NCI-H2107 treated with DMSO at 0.1 percent for 48 hours (cell line): ENCODE measurements around the gene ANKIB1.

ENCODE experiments used
- DNase-seq: peaks from one replicate; lab custom pipeline; 2025; ENCODE audit not compliant: unreplicated experiment; lab: John Stamatoyannopoulos, UW

ANKIB1 gene

DNA sequence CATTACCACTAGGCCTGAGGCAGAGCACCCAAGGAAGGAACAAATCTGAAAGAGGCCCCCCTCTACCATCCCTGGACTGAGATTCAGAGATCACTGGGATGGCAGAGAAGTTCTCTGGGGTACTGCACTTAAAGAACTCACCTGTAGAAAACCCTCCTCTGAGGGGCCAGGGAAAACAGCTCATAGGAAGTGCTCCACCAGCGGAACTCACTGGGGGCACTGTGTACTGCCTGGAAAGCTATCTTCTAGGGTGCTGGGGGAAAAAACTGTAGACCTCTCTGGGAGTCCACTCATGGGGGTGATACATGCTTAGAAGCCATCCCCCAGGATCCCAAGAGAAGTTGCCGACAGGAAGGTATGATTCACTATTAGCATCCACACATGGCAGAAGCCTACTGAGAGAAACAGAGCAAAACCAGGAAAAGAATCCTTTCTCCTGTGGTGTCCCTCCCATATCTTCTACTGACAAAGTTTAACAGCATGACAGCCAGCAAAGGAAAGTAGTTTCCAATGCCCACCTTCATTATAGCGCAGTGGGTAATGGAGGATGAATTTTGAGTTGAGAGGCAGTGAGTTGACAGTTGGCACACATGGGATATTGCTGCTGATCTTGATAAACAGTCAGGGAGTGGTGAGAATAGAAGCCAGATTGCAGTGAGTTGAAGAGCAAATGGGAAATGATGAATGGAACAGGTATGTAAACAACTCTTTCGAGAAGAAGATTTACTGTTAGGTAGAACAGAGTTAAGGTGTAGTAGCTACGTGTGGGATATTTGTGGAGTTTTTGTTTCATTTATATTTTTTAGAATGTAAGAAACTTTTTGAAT is 20.9 kb downstream of the ANKIB1 start:
- DNase-seq = no peak

DNA sequence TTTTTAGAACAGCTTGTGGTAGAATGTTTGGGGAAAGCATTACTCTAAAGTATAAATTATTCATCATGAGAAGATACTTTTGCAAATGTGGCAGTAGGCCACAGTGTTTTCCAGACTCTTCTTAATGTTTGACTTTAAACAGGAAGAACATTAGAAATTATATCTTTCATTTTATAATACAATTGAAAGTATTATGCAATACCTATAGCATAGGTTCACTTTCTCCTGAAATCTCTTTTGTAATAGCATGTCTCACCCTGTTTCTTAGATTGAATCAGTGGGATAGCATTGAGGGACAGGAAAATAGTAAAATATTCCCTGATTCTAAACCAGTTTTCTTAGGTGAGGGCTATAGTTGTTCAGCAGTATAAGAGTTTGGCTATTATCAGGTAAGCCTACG is 23.1 kb downstream of the ANKIB1 start:
- no peak for DNase-seq

DNA sequence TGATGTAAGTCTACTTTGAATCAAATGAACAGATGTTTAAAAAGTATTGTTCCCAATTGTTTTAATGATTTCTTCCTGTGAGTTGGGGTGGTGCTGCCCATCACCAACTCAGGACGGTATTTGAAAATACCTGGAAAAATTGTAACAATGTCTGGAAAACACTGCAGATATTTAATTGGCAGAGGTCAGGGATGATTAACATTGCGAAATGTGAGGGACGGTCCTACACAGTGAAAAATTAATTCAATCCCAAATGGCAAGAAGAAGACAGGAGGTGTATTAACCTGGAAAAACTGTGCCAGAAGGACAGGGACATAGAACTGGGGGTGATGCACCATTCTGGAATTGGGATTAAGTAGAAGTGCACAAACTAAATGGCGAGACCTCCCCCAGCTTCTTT is 29.6 kb downstream of the ANKIB1 start:
- no peak for DNase-seq

DNA sequence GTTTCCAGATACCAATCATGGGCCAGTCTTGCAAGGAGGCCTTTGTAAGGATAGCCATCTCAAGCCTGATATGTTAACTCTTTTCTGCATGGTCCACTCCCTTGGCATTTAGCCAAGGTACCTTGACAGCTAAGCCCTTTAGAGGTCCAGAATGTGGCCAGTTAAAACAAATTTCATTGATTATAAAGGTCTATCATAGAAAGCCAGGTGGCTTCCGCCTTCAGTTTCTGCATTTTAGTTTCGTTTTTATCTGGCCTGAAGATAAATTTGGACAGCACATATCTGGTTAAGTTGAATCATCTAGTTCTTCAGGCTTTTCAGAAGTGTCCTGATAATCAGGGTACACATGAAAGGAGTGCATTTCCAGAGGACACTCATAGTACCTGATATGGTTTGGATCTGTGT is 30.7 kb downstream of the ANKIB1 start:
- no peak for DNase-seq

DNA sequence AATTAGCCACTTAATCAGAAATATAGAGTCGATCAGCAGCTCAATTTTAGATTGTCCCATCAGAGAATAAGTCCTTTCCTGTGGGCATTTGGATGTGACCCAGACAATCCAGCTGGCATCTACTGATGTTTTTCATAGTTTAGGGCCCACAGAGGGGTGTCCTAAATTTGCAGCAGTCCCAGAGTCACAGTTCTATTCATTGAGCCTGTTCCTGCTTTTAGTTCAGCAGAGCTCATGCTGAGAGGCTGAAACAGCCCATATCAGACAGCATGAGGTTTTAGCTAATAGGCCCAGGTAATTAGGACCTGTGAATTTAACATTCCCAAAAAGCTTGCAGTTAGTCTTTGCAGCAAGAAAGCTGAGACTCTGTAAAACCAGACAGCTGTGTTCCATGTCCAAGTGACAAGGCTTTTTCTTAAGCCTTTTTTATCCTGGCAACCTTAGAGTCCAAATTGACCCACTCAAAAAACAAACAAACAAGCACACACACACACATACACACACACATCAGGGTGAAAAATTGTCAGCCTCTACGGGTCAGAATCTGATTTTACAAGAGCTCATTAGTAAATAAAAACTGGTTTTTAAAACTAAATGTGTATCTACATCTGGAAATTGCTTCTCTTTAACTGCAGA is 33.7 kb downstream of the ANKIB1 start:
- no peak for DNase-seq

DNA sequence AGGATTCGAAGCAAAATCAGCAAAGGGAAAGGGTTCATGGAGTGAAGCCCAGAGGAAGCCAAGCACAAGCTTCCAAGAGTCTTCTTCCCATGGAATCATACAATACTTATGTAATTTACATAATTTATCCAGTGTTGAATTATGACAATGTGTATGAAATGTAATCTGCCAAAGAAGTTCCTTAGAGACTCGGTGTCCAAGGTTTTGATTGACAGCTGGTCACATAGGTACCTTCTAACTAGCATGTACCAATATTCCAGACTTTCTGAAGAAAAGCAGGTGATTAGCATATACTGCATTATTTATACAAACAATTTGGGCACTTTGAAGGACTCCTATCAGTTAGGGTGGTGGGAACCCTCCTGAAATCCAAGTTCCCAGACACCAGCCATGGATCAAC is 35.3 kb downstream of the ANKIB1 start:
- no peak for DNase-seq

DNA sequence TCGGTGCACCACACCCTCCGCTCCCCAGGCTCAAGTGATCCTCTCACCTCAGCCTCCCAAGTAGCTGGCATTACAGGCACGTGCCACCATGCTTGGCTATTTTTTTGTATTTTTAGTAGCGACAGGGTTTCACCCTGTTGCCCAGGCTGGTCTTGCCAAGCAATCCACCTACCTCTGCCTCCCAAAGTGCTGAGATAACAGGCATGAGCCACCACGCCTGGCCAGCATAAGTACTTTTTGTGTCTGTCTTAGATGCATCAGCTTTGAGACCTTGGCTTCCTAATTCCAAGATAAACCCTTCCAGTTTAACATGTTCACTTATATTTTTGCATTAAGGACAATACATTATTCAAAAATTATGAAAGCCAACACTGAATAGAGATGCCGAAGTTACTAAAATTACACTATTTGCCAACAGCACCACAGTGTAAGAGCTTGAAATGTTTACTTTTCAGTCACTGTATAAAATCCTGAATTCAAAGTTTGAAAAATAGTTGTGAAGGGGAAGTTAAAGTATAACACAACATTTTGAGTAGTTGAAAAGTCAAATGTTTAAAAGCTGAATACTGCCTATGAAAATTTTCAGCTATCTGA is 36.5 kb downstream of the ANKIB1 start:
- DNase-seq = no peak

DNA sequence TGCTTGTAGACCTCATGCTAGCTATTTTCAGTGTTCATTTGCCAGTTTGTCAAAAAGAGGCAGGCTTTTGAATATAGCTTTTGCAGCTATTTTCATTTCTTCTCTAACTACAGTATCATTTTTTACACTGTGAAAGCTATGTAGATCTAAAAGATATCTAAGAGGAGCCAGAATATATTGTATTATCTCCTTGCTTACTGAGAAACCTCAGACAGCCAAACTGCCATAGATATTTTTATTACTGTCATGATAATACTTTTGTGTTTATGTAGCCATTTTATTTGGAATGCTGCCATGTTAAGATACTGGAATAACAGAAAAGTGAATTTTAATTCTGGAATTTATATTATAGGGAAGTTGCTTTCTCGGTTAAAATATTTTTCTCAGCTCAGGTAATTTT is 37.2 kb downstream of the ANKIB1 start:
- DNase-seq = no peak

DNA sequence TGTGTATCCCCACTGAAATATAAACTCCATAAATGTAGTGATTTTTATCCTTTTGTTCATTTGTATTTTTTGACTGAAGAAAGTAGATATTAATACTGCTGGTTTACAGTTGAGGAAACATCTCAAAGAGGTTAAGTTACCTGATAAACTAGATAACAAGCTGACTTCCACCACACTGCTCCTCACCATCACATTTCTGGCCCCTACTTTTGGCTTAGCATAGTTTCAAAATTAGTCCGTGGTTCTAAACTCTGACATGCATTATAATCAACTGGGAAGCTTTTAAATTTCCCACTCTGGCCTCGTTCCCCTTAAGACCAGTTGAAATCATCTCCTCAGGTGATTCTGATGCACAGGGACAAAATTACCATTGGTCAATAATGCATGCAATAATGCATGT is 43.5 kb downstream of the ANKIB1 start:
- DNase-seq = no peak

DNA sequence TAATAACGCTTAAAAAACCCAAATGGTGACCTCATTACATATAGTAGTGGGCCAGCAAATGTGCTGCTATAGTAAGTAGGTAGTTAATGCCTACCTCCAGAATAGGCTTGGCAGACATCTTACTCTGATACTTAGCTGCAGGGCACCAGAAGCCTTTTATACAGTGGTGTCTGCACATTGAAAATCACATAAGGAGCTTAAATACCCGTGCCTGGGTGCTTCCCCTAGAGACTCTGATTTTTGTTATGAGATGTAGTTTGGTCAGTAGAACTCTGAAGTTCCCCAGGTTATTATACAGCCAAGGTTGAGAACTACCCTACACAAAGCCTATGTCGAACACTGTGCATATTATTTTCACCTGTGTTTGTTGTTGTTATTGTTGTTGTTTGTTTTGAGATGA is 47.2 kb downstream of the ANKIB1 start:
- no peak for DNase-seq

DNA sequence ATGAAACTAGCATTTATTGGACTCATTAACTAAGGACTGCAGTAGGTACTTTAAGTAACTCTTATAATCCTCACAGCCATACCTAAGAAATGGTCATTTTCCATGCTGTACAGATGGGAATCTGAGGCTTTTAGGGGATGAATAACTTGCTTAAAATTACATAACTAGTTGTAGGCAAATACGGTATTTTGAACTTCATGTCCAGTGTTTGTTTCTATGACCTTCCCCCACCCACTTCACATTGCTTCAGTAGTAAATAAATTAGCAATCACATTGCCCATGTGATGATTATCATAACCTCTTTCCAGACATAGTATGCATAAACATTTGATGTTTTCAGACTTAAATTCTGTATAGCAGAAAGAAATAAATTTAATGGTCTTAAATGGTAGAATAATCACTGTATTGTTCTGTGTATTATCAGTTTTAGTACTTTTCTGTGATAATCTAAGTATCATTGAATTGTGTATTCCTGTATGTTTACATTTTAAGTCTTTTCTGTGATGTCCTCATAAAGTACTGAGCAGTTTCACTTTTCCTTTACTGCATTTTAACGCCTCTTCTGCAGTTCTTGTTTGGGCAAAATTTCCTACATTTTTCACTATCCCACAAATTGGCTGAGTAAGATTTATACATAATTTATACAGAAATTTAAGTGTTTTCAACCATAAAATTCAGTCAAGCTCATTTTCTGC is 48.3 kb downstream of the ANKIB1 start:
- DNase-seq = no peak

DNA sequence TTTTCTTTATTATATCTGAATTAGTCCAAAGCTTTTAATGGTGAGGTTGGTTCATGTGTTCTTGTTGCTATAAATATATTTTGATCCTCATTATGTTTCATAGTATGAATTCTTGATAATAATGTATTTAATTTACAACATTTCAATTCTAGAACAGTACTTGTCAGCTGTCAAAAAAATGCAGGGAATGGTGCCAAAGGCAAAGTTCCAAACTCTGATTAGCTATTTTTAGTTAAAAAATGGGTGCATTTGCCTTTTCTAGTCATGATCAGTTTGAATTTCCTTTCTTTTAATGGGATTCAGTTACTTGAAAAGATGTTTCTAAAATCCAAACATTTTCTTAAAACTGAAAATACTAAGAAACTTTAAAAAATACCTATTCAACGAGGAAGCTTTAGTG is 49.6 kb downstream of the ANKIB1 start:
- no peak for DNase-seq

DNA sequence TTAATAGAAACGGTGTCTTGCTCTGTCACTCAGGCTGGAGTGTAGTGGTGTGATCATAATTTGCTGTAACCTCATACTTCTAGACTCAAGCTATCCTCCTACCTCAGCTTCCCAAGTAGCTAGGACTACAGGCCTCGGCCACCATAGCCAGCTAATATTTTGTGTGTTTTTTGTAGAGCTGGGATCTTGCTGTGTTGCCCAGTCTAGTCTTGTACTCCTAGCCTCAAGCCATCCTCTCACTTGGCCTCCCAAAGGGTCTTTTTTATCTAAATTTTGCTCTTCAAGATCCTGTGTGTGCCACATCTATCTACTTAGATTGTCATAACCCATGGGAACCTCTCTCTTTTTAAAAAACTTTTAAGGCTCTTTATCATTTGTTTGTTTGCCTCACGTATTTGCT is 50.5 kb downstream of the ANKIB1 start:
- no peak for DNase-seq

DNA sequence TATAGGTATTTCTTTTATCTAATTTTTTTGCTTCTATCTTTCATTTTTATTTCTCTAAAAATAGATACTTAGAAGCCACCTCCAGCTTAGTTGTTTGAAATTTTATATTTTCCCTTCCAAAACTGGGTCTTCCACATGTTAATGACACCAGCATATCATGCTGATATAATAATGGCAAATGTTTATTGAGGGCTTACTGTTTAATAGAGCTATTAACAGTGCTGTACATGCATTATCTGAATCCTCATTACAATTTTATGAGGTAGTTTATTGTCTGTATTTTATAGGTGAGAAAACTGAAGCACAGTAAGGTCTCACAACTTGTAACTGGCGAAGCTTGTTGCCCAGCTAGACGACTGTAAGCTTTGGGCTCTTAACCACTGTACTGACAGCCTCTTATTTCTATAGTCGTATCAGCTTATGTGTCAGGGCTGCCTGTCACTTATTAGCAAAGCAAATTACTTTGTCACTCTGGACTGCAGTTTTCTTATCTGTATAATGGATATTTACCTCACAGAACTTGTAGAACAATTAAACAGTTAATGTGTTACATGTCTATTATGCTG is 51.2 kb downstream of the ANKIB1 start:
- DNase-seq = no peak

DNA sequence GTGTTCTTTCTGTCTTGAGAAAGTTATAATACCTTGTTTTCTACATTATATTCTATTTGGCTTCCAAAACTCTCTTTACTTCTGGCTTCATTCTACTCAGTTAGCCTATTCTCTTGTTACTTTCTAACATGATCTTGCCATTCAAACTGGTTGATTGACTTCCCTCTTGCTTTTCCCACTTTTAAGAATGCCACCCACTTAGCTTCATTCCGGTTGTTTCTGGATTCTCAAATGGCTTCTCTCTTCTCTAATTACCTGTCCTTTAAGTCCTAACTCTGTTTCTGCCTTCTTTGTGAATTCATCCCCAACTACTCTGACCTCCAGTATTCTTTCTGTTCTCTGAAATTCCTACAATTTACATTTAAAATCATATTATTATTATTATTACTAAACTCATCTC is 52.0 kb downstream of the ANKIB1 start:
- no peak for DNase-seq

DNA sequence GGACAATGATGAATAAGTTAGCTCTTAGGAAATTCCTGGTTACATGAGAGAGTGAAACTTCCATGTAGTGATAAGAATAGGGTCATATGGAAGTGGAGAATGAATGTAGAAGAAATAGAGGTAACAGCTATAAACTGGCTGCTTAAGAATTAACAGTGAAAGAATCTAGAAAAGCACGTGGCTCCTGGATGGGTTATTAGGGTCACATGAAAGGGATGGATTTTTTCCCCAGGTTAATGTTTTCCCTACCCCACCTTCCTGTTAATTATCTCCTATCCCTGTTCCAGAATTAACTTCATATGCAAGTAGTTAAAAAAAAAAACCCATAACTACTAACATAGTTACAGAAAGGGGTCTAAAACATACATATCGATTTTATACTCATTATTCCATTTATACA is 58.0 kb downstream of the ANKIB1 start:
- DNase-seq = no peak

DNA sequence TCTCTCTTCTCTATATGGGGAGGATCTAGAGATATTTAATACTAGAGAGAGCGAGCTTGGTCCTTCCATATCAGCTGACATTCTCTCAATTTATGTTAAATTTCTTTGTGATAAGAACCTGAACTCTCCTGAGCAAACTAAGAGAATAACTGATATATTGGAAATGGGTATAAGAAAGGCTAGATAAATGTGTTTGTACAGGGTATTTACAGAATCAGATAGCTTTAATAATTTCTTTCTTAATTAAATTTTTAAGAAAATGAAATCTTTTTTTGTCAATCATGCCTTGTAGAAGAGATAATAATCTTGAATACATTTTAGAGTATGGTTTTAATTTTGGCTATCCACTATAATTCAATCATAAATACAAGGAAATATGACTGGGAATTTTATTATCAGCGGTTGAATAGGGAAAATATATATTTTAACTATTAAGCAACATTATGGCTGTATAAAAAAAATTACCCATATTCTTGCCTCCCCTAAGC is 58.7 kb downstream of the ANKIB1 start:
- no peak for DNase-seq

DNA sequence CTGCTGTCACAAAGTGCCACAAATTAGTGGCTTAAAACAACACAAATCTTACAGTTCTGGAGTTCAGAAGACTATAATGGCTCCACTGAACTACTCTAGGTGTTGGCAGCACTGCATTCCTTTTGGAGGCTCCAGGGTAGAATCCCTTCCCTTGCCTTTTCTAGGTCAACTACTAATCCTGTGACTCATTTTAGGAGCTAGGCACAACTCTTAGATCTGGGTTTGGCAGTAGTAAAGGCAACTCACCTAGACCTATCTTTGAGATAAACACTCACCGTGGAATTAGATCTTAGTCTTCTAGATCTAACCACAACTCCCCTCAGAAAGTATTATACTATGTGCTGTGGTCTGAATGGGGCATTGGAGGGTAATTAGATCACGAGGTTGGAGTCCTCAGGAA is 60.4 kb downstream of the ANKIB1 start:
- DNase-seq = no peak

DNA sequence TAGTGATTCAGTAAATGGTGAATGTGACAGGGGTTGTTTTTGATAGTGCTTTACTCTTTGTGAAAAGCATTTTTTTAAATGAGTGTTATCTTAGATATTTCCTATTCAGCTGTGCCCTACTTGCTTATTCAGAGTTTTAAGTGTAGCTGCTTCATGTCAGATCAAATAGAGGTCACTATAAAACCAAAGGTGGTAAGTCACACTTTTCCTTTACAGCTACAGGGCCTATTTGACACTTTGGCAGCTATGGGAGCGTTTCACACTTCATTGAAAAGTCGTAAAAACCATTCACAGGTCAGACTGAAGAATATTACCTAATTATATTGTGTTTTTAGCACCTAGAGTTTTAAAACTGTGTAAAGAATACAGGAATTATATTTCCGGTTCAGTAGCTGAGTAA is 67.3 kb downstream of the ANKIB1 start:
- no peak for DNase-seq

DNA sequence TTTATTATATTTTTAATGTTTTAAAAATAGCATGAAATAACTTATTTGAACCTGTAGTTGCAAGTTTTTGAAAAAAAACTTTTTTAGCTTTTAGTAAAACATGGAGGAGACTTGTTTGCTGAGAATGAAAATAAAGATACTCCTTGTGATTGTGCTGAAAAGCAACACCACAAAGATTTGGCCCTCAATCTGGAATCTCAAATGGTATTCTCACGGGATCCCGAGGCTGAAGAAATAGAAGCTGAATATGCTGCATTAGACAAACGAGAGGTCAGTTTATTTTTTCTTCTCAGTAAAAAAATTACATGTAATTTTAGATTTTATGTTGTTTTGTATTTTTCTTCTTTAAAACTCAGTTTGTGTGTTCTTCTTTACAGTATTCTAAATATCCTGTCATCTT is 73.5 kb downstream of the ANKIB1 start:
- DNase-seq = no peak

DNA sequence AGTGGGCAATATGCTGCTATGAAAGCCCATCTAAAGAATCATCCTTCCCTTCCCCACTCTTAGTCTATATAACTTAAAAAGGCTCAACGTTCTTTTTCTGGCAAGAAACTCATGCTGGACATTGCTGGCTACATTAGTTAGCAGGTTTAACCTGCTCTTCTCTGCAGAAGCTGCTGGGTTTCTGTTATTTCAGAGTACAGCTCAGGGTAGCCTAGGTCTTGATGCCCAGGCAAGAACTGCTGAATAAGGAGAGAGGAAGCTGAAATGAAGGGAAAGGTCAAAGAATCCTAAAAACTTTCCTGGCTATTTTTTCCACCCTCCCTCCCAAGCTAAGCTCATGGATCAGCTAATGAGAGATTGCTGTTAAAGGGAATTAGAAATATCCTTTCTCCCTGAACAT is 79.4 kb downstream of the ANKIB1 start:
- DNase-seq = no peak
